Erythroblast (primary cell): ENCODE measurements around the gene IFT22.

Experiments
- GATA1 ChIP-seq: IDR thresholded peaks from 2 replicates; pipeline ENCODE4 v1.6.1; 2011; ENCODE audit warnings: low read depth, mild to moderate bottlenecking, control low read depth, low read length, moderate library complexity
- POLR2A ChIP-seq: IDR thresholded peaks from 2 replicates; pipeline ENCODE4 v1.6.1; 2011; ENCODE audit warnings: mild to moderate bottlenecking, low read length

DNA sequence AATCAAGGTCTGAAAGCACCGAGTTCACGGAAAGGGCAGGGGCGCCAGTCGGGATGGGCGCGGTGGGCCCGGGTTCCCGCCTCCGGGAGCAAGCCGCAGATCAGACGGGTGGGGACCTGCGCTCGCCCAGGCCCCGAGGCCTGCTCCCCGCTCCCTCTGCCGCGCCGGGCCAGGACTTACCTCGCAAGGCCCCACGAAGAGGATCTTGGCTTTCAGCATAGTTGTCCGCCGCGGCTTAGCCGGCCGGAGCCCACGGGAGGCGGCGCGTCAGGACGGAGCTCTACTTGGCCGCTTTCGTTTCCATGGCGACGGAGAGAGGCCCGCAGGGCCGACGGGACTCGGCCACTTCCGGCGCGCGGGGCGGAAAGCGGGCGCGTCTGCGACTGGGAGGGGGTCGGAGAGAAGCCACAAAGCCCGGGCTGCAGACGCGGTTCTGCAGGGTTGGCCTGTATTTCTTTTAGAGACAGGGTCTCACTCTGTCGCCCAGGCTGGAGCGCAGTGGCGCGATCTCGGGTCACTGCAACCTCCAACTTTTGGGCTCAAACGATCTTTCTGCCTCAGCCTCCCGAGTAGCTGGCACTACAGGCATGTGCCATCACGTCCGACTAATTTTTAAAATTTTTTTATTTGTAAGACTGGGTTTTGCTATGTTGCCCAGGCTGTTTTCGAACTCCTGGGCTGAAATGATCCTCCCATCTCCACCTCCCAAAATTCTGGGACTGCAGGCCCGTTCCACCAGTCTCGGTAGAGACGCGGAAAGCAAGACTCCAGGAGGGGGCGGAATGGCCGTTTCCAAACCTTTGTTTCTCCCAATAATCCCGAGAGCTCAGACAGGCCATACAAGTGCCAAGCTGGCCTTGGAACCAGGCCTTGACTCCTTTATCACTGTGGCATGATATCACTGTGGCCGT is at the start of gene IFT22:
- peak; percentile 73 for TF ChIP-seq POLR2A
- no peak for TF ChIP-seq GATA1
